ENCODE data around the gene L3MBTL4. TPM values are rescaled to one million over a fixed set of nuclear protein-coding genes. Genes with fewer than 3 reads are reported as not detected.

Gene L3MBTL4
- polyA plus RNA-seq, 1 of the 3 experiments (the other 2 are of a cell fraction) = 0.02 TPM

DNA sequence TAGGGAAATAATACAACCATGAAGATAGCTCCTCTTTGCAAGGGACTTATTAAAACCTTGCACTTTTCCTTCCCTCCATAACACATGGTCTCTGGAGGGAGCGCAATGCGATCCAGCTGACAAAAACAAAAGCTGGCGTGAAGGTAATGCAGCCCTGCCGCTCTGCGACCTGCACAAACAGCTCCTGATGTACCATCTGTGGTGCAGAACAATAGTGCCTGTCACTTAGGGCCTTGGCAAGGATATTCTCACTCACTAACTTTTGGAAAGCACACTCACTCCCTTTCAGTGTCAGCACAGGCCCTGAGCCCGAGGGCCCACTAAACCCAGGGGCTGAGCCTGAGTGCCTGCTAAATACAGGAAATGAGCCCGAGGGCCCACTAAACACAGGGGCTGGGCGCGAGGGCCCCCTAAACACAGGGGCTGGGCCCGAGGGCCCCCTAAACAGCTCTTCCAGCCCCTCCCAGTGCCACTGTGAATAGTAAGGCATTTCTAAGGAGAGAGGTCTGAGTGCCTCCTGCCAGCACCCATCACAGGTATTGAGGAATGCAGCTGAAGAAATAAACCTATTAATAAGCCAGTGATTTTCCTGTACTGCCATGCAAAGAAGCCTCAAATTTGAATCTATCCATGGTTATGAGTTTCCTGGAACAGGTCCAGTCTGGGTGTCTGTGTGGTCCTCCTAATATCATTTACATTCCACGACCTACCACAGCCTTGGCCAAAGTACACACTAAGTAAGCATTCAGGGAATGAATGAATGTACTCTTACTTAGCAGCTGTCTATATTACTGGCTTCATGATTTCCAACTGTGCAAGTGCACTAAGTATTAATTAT lies 9.3 kb downstream of the L3MBTL4 start:
- Histone ChIP-seq H2AFZ (ENCODE audit: low read depth) (no peak overlapping the region), H4K20me1 (ENCODE audit: insufficient read depth) (no peaks in the 10 kb centered on the region), H3K27me3 (ENCODE audit: insufficient read depth) (no peaks in the 10 kb centered on the region), H3K9ac (no peak overlapping the region), H3K9me3 (no peaks in the 10 kb centered on the region), H3K4me3 (ENCODE audit: low read depth in 2 of 2, low read length in 1 of 2) (no peak overlapping the region), H3K4me1 (ENCODE audit: control insufficient read depth in 1 of 2, insufficient read depth in 2 of 2, low read depth in 1 of 2, low read length in 1 of 2) (peaks cover 0 to 2% of the 10 kb centered on the region in 2 experiments; a peak in 1 of 4 replicates), H3K79me2 (ENCODE audit: insufficient read depth) (no peaks in the 10 kb centered on the region), H3K36me3 (replicated peaks in 1 of 2; ENCODE audit: control insufficient read depth in 1 of 2, insufficient read depth in 2 of 2, low read length in 1 of 2) (no peaks in the 10 kb centered on the region), H3F3A (replicated peaks; ENCODE audit: insufficient read depth) (no peaks in the 10 kb centered on the region), H3K27ac (ENCODE audit: low read depth in 2 of 2, low read length in 1 of 2) (no peak overlapping the region; a peak in 1 of 4 replicates), H3K9me2 (no peaks in the 10 kb centered on the region), H3K4me2 (no peak overlapping the region)
- 70% methylated on average over 7 of the region's 11 CpGs for WGBS (ENCODE audit: low lambda C conversion rate)
- TF ChIP-seq CTCF (IDR thresholded peaks at IDR 0.05) (no peak), TEAD4 (IDR thresholded peaks at IDR 0.05; ENCODE audit: borderline replicate concordance, insufficient read depth) (no peak), FOXJ3 (CRISPR knock-in tag; IDR thresholded peaks at IDR 0.05) (no peak), MXI1 (IDR thresholded peaks at IDR 0.05; ENCODE audit: low read depth, low read length) (no peak), GATA2 (CRISPR knock-in tag; IDR thresholded peaks at IDR 0.05) (no peak), IRF3 (IDR thresholded peaks at IDR 0.05; ENCODE audit: low read depth, low read length) (no peak), JUND (IDR thresholded peaks at IDR 0.05) (no peak), REST (IDR thresholded peaks at IDR 0.05; ENCODE audit: low read depth, low read length) (no peak), TAF1 (IDR thresholded peaks at IDR 0.05; ENCODE audit: borderline replicate concordance, low read depth, low read length) (no peak), RCOR1 (IDR thresholded peaks at IDR 0.05; ENCODE audit: low read length) (no peak)
- TF ChIP-seq, protein P1, sequence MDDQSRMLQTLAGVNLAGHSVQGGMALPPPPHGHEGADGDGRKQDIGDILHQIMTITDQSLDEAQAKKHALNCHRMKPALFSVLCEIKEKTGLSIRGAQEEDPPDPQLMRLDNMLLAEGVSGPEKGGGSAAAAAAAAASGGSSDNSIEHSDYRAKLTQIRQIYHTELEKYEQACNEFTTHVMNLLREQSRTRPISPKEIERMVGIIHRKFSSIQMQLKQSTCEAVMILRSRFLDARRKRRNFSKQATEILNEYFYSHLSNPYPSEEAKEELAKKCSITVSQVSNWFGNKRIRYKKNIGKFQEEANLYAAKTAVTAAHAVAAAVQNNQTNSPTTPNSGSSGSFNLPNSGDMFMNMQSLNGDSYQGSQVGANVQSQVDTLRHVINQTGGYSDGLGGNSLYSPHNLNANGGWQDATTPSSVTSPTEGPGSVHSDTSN (IDR thresholded peaks at IDR 0.05) = no peak
- CTCF ChIA-PET = no interaction called here
- POLR2A ChIA-PET = interaction anchor here (0.6 kb wide), 1 partner anchor 233 kb away, joined by 4 read pairs; no protein-coding TSS in a partner anchor
- DNase-seq = no peak

Data from SK-N-SH (cell line).